Liver (tissue), 9 donors: ENCODE results near the gene ACOXL. TPM values are rescaled to one million over a fixed set of nuclear protein-coding genes. Genes with fewer than 3 reads are reported as not detected.

Experiments used
- DNase-seq: peaks from one replicate; pipeline ENCODE4 v3.0.0-alpha.2; 2017; ENCODE audit warnings: low spot score
- H3K27ac ChIP-seq, 2 donors: one replicate each; pipeline ENCODE4 v1.7.0; 2013; ENCODE audit warnings: inconsistent platforms in 2 of 2, low read length in 2 of 2, control low read depth in 1 of 2, low read depth in 1 of 2, mild to moderate bottlenecking in 1 of 2
- H3K27me3 ChIP-seq, 4 donors: one replicate each; pipeline versions ENCODE4 v1.6.1 to v1.7.0; 2013; ENCODE audit warnings: low read length in 3 of 4, inconsistent platforms in 1 of 4, mild to moderate bottlenecking in 1 of 4, moderate library complexity in 1 of 4; ENCODE audit not compliant: control insufficient read depth in 4 of 4, insufficient read depth in 4 of 4
- H3K36me3 ChIP-seq, 4 donors: one replicate each; pipeline versions ENCODE4 v1.6.1 to v1.7.0; 2013; ENCODE audit warnings: low read length in 3 of 4, mild to moderate bottlenecking in 3 of 4, low read depth in 1 of 4, moderate library complexity in 1 of 4; ENCODE audit not compliant: control insufficient read depth in 4 of 4, insufficient read depth in 3 of 4
- H3K4me1 ChIP-seq, 4 donors: one replicate each; pipeline versions ENCODE4 v1.6.1 to v1.7.0; 2013; ENCODE audit warnings: low read length in 3 of 4, mild to moderate bottlenecking in 3 of 4, moderate library complexity in 1 of 4; ENCODE audit not compliant: control insufficient read depth in 4 of 4, insufficient read depth in 4 of 4
- H3K4me3 ChIP-seq, 3 donors: one replicate each; pipeline versions ENCODE4 v1.6.1 to v1.7.0; 2013; ENCODE audit warnings: low read length in 3 of 3, control low read depth in 1 of 3, low read depth in 1 of 3, mild to moderate bottlenecking in 1 of 3
- H3K9ac ChIP-seq, 2 donors: one replicate each; pipeline ENCODE4 v1.7.0; 2013; ENCODE audit warnings: low read length in 2 of 2, mild to moderate bottlenecking in 2 of 2, moderate library complexity in 2 of 2, control low read depth in 1 of 2, low read depth in 1 of 2
- H3K9me3 ChIP-seq, 4 donors: one replicate each; pipeline versions ENCODE4 v1.6.1 to v1.7.0; 2013; ENCODE audit warnings: low read length in 3 of 4; ENCODE audit not compliant: control insufficient read depth in 4 of 4
- ATF3 ChIP-seq: IDR thresholded peaks from 2 replicates; pipeline ENCODE4 v1.6.1; 2016; ENCODE audit warnings: antibody characterized with exemption
- CTCF ChIP-seq: fragments of 150-350 bp; IDR thresholded peaks from 2 replicates; pipeline ENCODE4 v1.5.1; 2017; ENCODE audit warnings: improper control_type of control experiment, low read depth, low read length; ENCODE audit not compliant: missing input control
- EGR1 ChIP-seq, 2 donors: IDR thresholded peaks; 2 replicates each; pipeline ENCODE4 v1.6.1; 2016 to 2018; ENCODE audit warnings: antibody characterized with exemption in 2 of 2, low read depth in 2 of 2
- FOXA1 ChIP-seq: IDR thresholded peaks from 2 replicates; pipeline ENCODE4 v1.6.1; 2016; ENCODE audit warnings: antibody characterized with exemption
- FOXA2 ChIP-seq: IDR thresholded peaks from 2 replicates; pipeline ENCODE4 v1.6.1; 2016; ENCODE audit warnings: antibody characterized with exemption
- GABPA ChIP-seq, 2 donors: IDR thresholded peaks in 1 of 2; conservative IDR thresholded peaks in 1 of 2; 2 replicates each; pipeline ENCODE4 v1.6.1; 2016; ENCODE audit warnings: antibody characterized with exemption in 2 of 2, mild to moderate bottlenecking in 1 of 2, moderate library complexity in 1 of 2
- HNF4G ChIP-seq: IDR thresholded peaks from 2 replicates; pipeline ENCODE4 v1.6.1; 2016; ENCODE audit warnings: antibody characterized with exemption
- JUND ChIP-seq, 2 donors: IDR thresholded peaks; 2 replicates each; pipeline ENCODE4 v1.6.1; 2016; ENCODE audit warnings: antibody characterized with exemption in 2 of 2
- MAX ChIP-seq: IDR thresholded peaks from 2 replicates; pipeline ENCODE4 v1.6.1; 2016; ENCODE audit warnings: antibody characterized with exemption
- NR2F2 ChIP-seq: IDR thresholded peaks from 2 replicates; pipeline ENCODE4 v1.6.1; 2016; ENCODE audit warnings: antibody characterized with exemption
- REST ChIP-seq: IDR thresholded peaks from 2 replicates; pipeline ENCODE4 v1.6.1; 2016; ENCODE audit warnings: antibody characterized with exemption, mild to moderate bottlenecking
- RXRA ChIP-seq, 2 donors: IDR thresholded peaks; 2 replicates each; pipeline ENCODE4 v1.6.1; 2017 to 2018; ENCODE audit warnings: antibody characterized with exemption in 2 of 2, mild to moderate bottlenecking in 1 of 2
- SP1 ChIP-seq: IDR thresholded peaks from 2 replicates; pipeline ENCODE4 v1.6.1; 2018; ENCODE audit warnings: antibody characterized with exemption, mild to moderate bottlenecking
- TAF1 ChIP-seq: conservative IDR thresholded peaks from 2 replicates; pipeline ENCODE4 v1.6.1; 2016; ENCODE audit warnings: antibody characterized with exemption, mild to moderate bottlenecking
- ZBTB33 ChIP-seq: IDR thresholded peaks from 2 replicates; pipeline ENCODE4 v1.6.1; 2016; ENCODE audit warnings: antibody characterized with exemption
- WGBS: extraction: QIAGEN DNeasy Blood & Tissue Kit; methylation state at CpG from one replicate; pipeline ENCODE4 v1.1.7; 2013; 5-methylcytosine and 5-hydroxymethylcytosine counted together
- polyA plus RNA-seq, 2 donors: library from polyadenylated mRNA; stranded (reverse) in 1 of 2; unstranded in 1 of 2; fragments of 200-250 nt in 1 of 2; fragments of >200 nt in 1 of 2; fragmentation: Nextera tagmentation in 1 of 2; extraction: Ambion mirVana in 1 of 2; gene quantifications; one replicate each; pipeline versions ENCODE4 v1.2.1 to v1.2.3, GENCODE V29; 2013 to 2015
- total RNA-seq, 2 donors: library from RNA; depleted of rRNA; stranded (reverse); fragments of >200 nt; gene quantifications; one replicate each; pipeline ENCODE4 v1.2.3, GENCODE V29; 2014
- donor health status: healthy.
- donor health status: healthy.
- donor health status: healthy.
- donor health status: healthy.
- donor health status: healthy.

Gene ACOXL
- total and polyA plus RNA-seq, 4 donors: 0.07 TPM; not detected in 3

GRCh38 chr2:110852051-110852450, 119.7 kb downstream of the ACOXL start:
- no peaks in the 10 kb centered on the region for H3K27me3 ChIP-seq

GRCh38 chr2:110852541-110853263, 120.3 kb downstream of the ACOXL start:
- Histone ChIP-seq H3K27me3 (no peaks in the 10 kb centered on the region), H3K9me3 (no peaks in the 10 kb centered on the region), H3K27ac (no peak overlapping the region), H3K4me1 (no peaks in the 10 kb centered on the region), H3K4me3 (no peak overlapping the region), H3K9ac (no peak overlapping the region), H3K36me3 (no peaks in the 10 kb centered on the region)
- WGBS: 87% methylated on average over 8 of the region's 8 CpGs
- DNase-seq: no peak
- TF ChIP-seq ATF3: no peak
- no peak for TF ChIP-seq RXRA (IDR thresholded peaks at IDR 0.05)
- TF ChIP-seq HNF4G: no peak
- TF ChIP-seq REST: no peak
- TF ChIP-seq GABPA (IDR thresholded peaks at IDR 0.05 in 1 of 2, conservative IDR thresholded peaks at IDR 0.05 in 1 of 2): no peak
- no peak for TF ChIP-seq FOXA2
- no peak for TF ChIP-seq NR2F2
- no peak for TF ChIP-seq FOXA1
- TF ChIP-seq TAF1: no peak
- no peak for TF ChIP-seq ZBTB33
- no peak for TF ChIP-seq JUND (IDR thresholded peaks at IDR 0.05)
- TF ChIP-seq MAX: no peak
- no peak for TF ChIP-seq EGR1 (IDR thresholded peaks at IDR 0.05; ENCODE audit: low read depth in 2 of 2)

More at GRCh38 chr2:110852051-110852450, 119.7 kb downstream of the ACOXL start:
- WGBS: 87% methylated on average over 11 of the region's 11 CpGs
- DNase-seq: no peak
- no peaks in the 10 kb centered on the region for H3K36me3 ChIP-seq
- TF ChIP-seq TAF1 (no peak), SP1 (no peak), JUND (IDR thresholded peaks at IDR 0.05) (no peak), FOXA2 (no peak), ZBTB33 (no peak), CTCF (no peak)
- no peak overlapping the region for H3K27ac ChIP-seq
- no peaks in the 10 kb centered on the region for H3K9me3 ChIP-seq
- H3K4me3 ChIP-seq: no peak overlapping the region
- no peak overlapping the region for H3K9ac ChIP-seq
- H3K4me1 ChIP-seq: no peaks in the 10 kb centered on the region
